H1 (cell line): ENCODE results near the gene KIZ. TPM values are rescaled to one million over a fixed set of nuclear protein-coding genes. Genes with fewer than 3 reads are reported as not detected.

Experiments used
- RAD21 ChIP-seq, 2 experiments: IDR thresholded peaks in 1 of 2; conservative IDR thresholded peaks in 1 of 2; 2 replicates each; pipeline ENCODE4 v1.6.1; 2011; ENCODE audit warnings: low read depth in 2 of 2, low read length in 2 of 2, improper control_type of control experiment in 1 of 2, inconsistent platforms in 1 of 2, mild to moderate bottlenecking in 1 of 2, moderate library complexity in 1 of 2
- RNF2 ChIP-seq: fragments of 200-900, 300-1000 bp; sonication (generic); IDR thresholded peaks from 2 replicates; pipeline ENCODE4 v1.7.1; 2016; ENCODE audit warnings: borderline replicate concordance, low read depth, mild to moderate bottlenecking, antibody characterized with exemption, low read length; ENCODE audit not compliant: poor library complexity, severe bottlenecking; ENCODE audit errors: missing control alignments
- SP1 ChIP-seq: IDR thresholded peaks from 2 replicates; pipeline ENCODE4 v1.6.1; 2011; ENCODE audit warnings: low read depth, low read length
- polyA plus RNA-seq, 7 experiments: library from polyadenylated mRNA; depleted of rRNA in 3 of 7; stranded (reverse) in 5 of 7; unstranded in 2 of 7; fragments of >200 nt in 5 of 7; fragments of 200-250 nt in 2 of 7; gene quantifications; 1 replicate in 5 of 7; 2 replicates in 1 of 7; 4 replicates in 1 of 7; pipeline versions ENCODE4 v1.2.1 to v1.2.3, GENCODE V29; 2011 to 2013; ENCODE audit warnings: missing spikeins in 2 of 7, mixed read lengths in 2 of 7
- total RNA-seq: library from RNA; stranded (reverse); fragmentation: NEBNext Ultra II Directional; extraction: Animal tissue kit (Norgen Biotek cat#: 25700); gene quantifications from 2 replicates; pipeline ENCODE4 v1.2.1, GENCODE V29; 2021

KIZ gene
- total and polyA plus RNA-seq, 2 of the 8 experiments (the other 6 are each of a cell fraction or from before 2014, with no cell fraction given): 13.0 to 51.7 TPM

DNA sequence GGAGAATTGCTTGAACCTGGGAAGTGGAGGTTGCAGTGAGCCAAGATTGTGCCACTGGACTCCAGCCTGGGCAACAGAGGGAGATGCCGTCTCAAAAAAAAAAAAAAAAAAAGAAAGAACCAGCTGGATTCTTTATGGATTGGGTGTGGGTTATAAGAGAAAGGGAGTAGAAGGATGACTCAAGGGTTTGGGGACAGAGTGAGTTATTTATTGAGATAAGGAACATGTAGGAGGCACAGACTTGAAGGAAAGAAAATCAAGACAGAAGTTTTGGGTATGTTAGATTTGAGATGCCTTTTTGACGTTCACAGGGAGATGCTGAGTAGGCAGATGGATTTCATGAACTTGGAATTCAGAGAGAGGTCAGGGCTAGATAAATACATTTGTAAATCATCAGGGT, 47.6 kb downstream of the KIZ start (continued):
- TF ChIP-seq RAD21 (IDR thresholded peaks at IDR 0.05 in 1 of 2, conservative IDR thresholded peaks at IDR 0.05 in 1 of 2; ENCODE audit: low read depth in 2 of 2, low read length in 2 of 2) (no peak), RNF2 (no peak), SP1 (no peak)
